K562 (cell line): ENCODE data around the gene MBNL1. TPM values are rescaled to one million over a fixed set of nuclear protein-coding genes. Genes with fewer than 3 reads are reported as not detected.
A peak's percentile ranks its signal among the peaks of the same experiment; 100 is the strongest.

Experiments used
- ATAC-seq: fragments of 200-7000 bp; cut with Tn5 transposase; 3 replicates; pipeline ENCODE4 v1.9.1; 2020; ENCODE audit warnings: moderate library complexity
- BruUV-seq: library from RNA; stranded (reverse); fragments of 400-500 nt; replicated peaks from 2 replicates; lab custom pipeline; 2021; lab: Mats Ljungman, UMichigan
- CTCF ChIA-PET: fragments of 300-600 bp; formaldehyde crosslinking; extraction: SDS; loops from one replicate; lab custom pipeline; 2021; ENCODE audit warnings: low intra/inter-chr PET ratio; lab: Yijun Ruan, JAX
- POLR2A ChIA-PET: fragments of 300-600, 350-650 bp; sonication (Branson Sonifier 250); formaldehyde crosslinking; extraction: SDS; loops from one replicate; lab custom pipeline; 2021; ENCODE audit warnings: antibody characterized with exemption, inconsistent platforms; lab: Yijun Ruan, JAX
- DNase-seq, 4 experiments: peaks; one replicate each; pipeline versions ENCODE4 v3.0.0 to v3.0.0-alpha.2; 2011 to 2018; ENCODE audit warnings: low spot score in 3 of 4, mixed read lengths in 3 of 4; ENCODE audit errors: extremely low read depth in 1 of 4
- FAIRE-seq: peaks from 2 replicates; lab custom pipeline; 2011; peaks lifted over from hg19 to GRCh38; lab: Jason Lieb, UNC
- H2AFZ ChIP-seq: 2 replicates; pipeline ENCODE4 v1.6.0; 2011; ENCODE audit warnings: low read depth, low read length, control low read depth, inconsistent platforms
- H3K27ac ChIP-seq: fragments of 200-600 bp; 3 replicates; pipeline ENCODE4 v1.8.0; 2011; ENCODE audit warnings: low read depth, mild to moderate bottlenecking, control low read depth, inconsistent platforms, low read length, moderate library complexity, mixed read lengths; ENCODE audit errors: extremely low read depth
- H3K27me3 ChIP-seq, 2 experiments: fragments of 300-600 bp in 1 of 2; 2 replicates in 1 of 2; 3 replicates in 1 of 2; pipeline versions ENCODE4 v1.6.0 to v1.8.0; 2011; ENCODE audit warnings: inconsistent platforms in 2 of 2, low read length in 2 of 2, mild to moderate bottlenecking in 1 of 2, mixed read lengths in 1 of 2, moderate library complexity in 1 of 2; ENCODE audit not compliant: control insufficient read depth in 2 of 2, insufficient read depth in 2 of 2
- H3K36me3 ChIP-seq: fragments of 300-600 bp; 3 replicates; pipeline ENCODE4 v1.8.0; 2011; ENCODE audit warnings: mild to moderate bottlenecking, low read length, inconsistent platforms; ENCODE audit not compliant: control insufficient read depth, insufficient read depth
- H3K4me1 ChIP-seq, 2 experiments: fragments of 200-600 bp in 1 of 2; replicated peaks in 1 of 2; 2 replicates in 1 of 2; 3 replicates in 1 of 2; pipeline versions ENCODE4 v1.5.1 to v1.8.0; 2011; ENCODE audit warnings: inconsistent platforms in 2 of 2, low read length in 2 of 2, mild to moderate bottlenecking in 1 of 2, mixed read lengths in 1 of 2, moderate library complexity in 1 of 2; ENCODE audit not compliant: control insufficient read depth in 2 of 2, insufficient read depth in 2 of 2
- H3K4me2 ChIP-seq: 2 replicates; pipeline ENCODE4 v1.6.1; 2011; ENCODE audit warnings: low read length, control low read depth, inconsistent platforms, mixed read lengths; ENCODE audit not compliant: insufficient read depth
- H3K4me3 ChIP-seq: fragments of 200-600 bp; sonication (generic), shearing (Covaris generic); 2 replicates; pipeline ENCODE4 v1.5.1; 2016; ENCODE audit warnings: control low read depth, inconsistent platforms
- H3K79me2 ChIP-seq: fragments of 200-600 bp; 3 replicates; pipeline ENCODE4 v1.8.0; 2011; ENCODE audit warnings: low read length, inconsistent platforms; ENCODE audit not compliant: control insufficient read depth, insufficient read depth
- H3K9ac ChIP-seq, 2 experiments: 2 replicates each; pipeline versions ENCODE4 v1.6.0 to v1.6.1; 2011; ENCODE audit warnings: low read depth in 2 of 2, low read length in 2 of 2, control low read depth in 1 of 2, inconsistent platforms in 1 of 2, mild to moderate bottlenecking in 1 of 2, mixed read lengths in 1 of 2; ENCODE audit not compliant: insufficient read depth in 1 of 2
- H3K9me1 ChIP-seq: one replicate; pipeline ENCODE4 v1.6.0; 2011; ENCODE audit warnings: inconsistent platforms, mild to moderate bottlenecking, low read length, moderate library complexity; ENCODE audit not compliant: control insufficient read depth, insufficient read depth
- H3K9me3 ChIP-seq: replicated peaks from 2 replicates; pipeline ENCODE4 v1.5.1; 2011; ENCODE audit warnings: low read depth, low read length, inconsistent platforms; ENCODE audit not compliant: control insufficient read depth, insufficient read depth
- H4K20me1 ChIP-seq: replicated peaks from 2 replicates; pipeline ENCODE4 v1.6.1; 2011; ENCODE audit warnings: low read length, inconsistent platforms, mixed read lengths; ENCODE audit not compliant: control insufficient read depth, insufficient read depth
- ASH1L ChIP-seq: fragments of 450-650 bp; IDR thresholded peaks from 2 replicates; pipeline ENCODE4 v1.6.1; 2018; ENCODE audit warnings: borderline replicate concordance, mild to moderate bottlenecking, low read depth; ENCODE audit not compliant: partially characterized antibody
- ERF ChIP-seq: fragments of 450-650 bp; formaldehyde crosslinking; IDR thresholded peaks from 2 replicates; pipeline ENCODE4 v1.4.0; 2020; ENCODE audit warnings: mild to moderate bottlenecking, mixed read lengths
- MEF2D ChIP-seq: conservative IDR thresholded peaks from 2 replicates; pipeline ENCODE4 v1.6.1; 2016; ENCODE audit warnings: low read depth, missing genetic modification characterization, missing compliant biosample characterization
- MIER1 ChIP-seq: fragments of 450-650 bp; IDR thresholded peaks from 2 replicates; pipeline ENCODE4 v1.6.1; 2016; ENCODE audit warnings: antibody characterized with exemption, mild to moderate bottlenecking, low read depth
- NR1H2 ChIP-seq: sonication (generic); formaldehyde crosslinking; IDR thresholded peaks from 2 replicates; pipeline ENCODE4 v1.4.0; 2020; ENCODE audit warnings: mild to moderate bottlenecking, missing genetic modification reagents
- SRF ChIP-seq, 2 experiments: fragments of 250-450, 450-650 bp in 1 of 2; sonication (Bioruptor Pico) in 1 of 2; sonication (generic) in 1 of 2; formaldehyde crosslinking; IDR thresholded peaks; 2 replicates each; pipeline versions ENCODE4 v1.5.0 to v1.5.1; 2020 to 2022; ENCODE audit warnings: mild to moderate bottlenecking in 1 of 2, missing genetic modification reagents in 1 of 2
- U2AF2 ChIP-seq: fragments of 200-400 bp; formaldehyde crosslinking; optimal IDR thresholded peaks from 2 replicates; pipeline ENCODE3; 2017; ENCODE audit warnings: low read depth, mild to moderate bottlenecking, low read length
- ZC3H8 ChIP-seq: fragments of 450-650 bp; IDR thresholded peaks from 2 replicates; pipeline ENCODE4 v1.6.1; 2017
- WGBS: fragments of 100-300 bp; shearing (Covaris generic); methylation state at CpG from one replicate; pipeline ENCODE4 v1.1.6; 2016; ENCODE audit warnings: low coverage, mixed read lengths; ENCODE audit not compliant: insufficient coverage; ENCODE audit errors: missing lambda C conversion rate; 5-methylcytosine and 5-hydroxymethylcytosine counted together
- in situ Hi-C: fragments of 300-500 bp; cut with MboI; formaldehyde crosslinking; loops from 4 replicates; pipeline ENCODE4 v1.15.0; 2018; ENCODE audit warnings: inconsistent platforms, mixed read lengths
- intact Hi-C: fragments of 100-400 bp; cut with micrococcal nuclease; formaldehyde crosslinking; loops from 2 replicates; pipeline ENCODE4 v1.14.2; 2022
- polyA plus RNA-seq, 8 experiments: library from polyadenylated mRNA; depleted of rRNA in 4 of 8; stranded (reverse) in 5 of 8; unstranded in 3 of 8; fragments of >200 nt; fragmentation: Nextera tagmentation in 2 of 8; fragmentation: Illumina TruSeq in 1 of 8; extraction: Ambion mirVana in 2 of 8; extraction: Trizol in 1 of 8; gene quantifications; 2 replicates each; pipeline versions ENCODE4 v1.2.1 to v1.2.3, GENCODE V29; 2011 to 2014; ENCODE audit warnings: inconsistent platforms in 1 of 8, missing spikeins in 1 of 8
- total RNA-seq, 7 experiments: library from RNA; depleted of rRNA in 6 of 7; stranded (reverse); fragments of >200 nt in 6 of 7; fragmentation: Illumina TruSeq in 2 of 7; extraction: Trizol in 2 of 7; gene quantifications; 2 replicates each; pipeline versions ENCODE4 v1.2.1 to v1.2.3, GENCODE V29; 2011 to 2021; ENCODE audit warnings: low replicate concordance in 1 of 7
- TF ChIP-seq, protein P1 (sequence below): sonication (generic); formaldehyde crosslinking; IDR thresholded peaks from 2 replicates; pipeline ENCODE4 v1.8.0; 2022; ENCODE audit warnings: missing genetic modification reagents, mild to moderate bottlenecking, moderate library complexity, borderline replicate concordance
- TF ChIP-seq, protein P2 (sequence below): fragments of 200-800 bp; sonication (Bioruptor generic); IDR thresholded peaks from 2 replicates; pipeline ENCODE4 v1.6.1; 2016; ENCODE audit warnings: missing genetic modification characterization, missing compliant biosample characterization

Gene MBNL1
- total and polyA plus RNA-seq, 9 of the 15 experiments (the other 6 are each of a cell fraction or from before 2014, with no cell fraction given) = 70.3 to 243 (median 220) TPM

DNA sequence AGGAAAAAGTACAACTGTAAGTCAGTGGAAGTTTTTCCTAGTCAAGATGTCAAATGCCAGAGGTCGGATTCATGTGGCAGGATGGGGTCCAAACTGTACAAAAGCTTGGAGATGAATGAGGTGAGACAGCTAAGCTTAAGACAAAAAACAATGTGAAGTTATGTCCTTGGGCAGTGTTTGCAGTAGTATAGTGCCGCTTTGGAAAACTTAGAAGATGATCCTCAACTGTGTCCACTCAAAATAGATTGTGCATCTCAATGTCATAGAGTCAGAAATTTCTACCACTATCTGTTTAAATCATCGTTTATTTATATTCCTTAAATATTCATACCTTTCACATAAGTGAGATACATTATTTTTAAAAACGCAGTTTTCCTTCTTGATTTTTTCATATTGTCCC is 77.3 kb downstream of the MBNL1 start:
- Histone ChIP-seq H3K79me2 (peaks cover 100% of the 10 kb centered on the region), H3K9me1 (no peaks in the 10 kb centered on the region), H3K4me2 (no peak overlapping the region), H2AFZ (no peak overlapping the region), H3K9ac (no peak overlapping the region), H4K20me1 (no peaks in the 10 kb centered on the region), H3K36me3 (peaks cover 68% of the 10 kb centered on the region), H3K27ac (peak overlapping the region; percentile 10; the same call in 1 of the 3 replicates), H3K4me3 (no peak overlapping the region), H3K4me1 (peaks cover 3 to 21% of the 10 kb centered on the region in 2 experiments; a peak in 3 of 5 replicates), H3K9me3 (no peaks in the 10 kb centered on the region), H3K27me3 (no peaks in the 10 kb centered on the region)
- TF ChIP-seq NR1H2 (CRISPR knock-in tag) (no peak), ERF (CRISPR knock-in tag) (no peak), MEF2D (tag) (no peak), MIER1 (no peak), ZC3H8 (no peak), SRF (CRISPR knock-in tag; IDR thresholded peaks at IDR 0.05) (no peak), ASH1L (no peak), U2AF2 (no peak)
- TF ChIP-seq, protein P1, sequence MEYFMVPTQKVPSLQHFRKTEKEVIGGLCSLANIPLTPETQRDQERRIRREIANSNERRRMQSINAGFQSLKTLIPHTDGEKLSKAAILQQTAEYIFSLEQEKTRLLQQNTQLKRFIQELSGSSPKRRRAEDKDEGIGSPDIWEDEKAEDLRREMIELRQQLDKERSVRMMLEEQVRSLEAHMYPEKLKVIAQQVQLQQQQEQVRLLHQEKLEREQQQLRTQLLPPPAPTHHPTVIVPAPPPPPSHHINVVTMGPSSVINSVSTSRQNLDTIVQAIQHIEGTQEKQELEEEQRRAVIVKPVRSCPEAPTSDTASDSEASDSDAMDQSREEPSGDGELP = no peak
- TF ChIP-seq, protein P2, sequence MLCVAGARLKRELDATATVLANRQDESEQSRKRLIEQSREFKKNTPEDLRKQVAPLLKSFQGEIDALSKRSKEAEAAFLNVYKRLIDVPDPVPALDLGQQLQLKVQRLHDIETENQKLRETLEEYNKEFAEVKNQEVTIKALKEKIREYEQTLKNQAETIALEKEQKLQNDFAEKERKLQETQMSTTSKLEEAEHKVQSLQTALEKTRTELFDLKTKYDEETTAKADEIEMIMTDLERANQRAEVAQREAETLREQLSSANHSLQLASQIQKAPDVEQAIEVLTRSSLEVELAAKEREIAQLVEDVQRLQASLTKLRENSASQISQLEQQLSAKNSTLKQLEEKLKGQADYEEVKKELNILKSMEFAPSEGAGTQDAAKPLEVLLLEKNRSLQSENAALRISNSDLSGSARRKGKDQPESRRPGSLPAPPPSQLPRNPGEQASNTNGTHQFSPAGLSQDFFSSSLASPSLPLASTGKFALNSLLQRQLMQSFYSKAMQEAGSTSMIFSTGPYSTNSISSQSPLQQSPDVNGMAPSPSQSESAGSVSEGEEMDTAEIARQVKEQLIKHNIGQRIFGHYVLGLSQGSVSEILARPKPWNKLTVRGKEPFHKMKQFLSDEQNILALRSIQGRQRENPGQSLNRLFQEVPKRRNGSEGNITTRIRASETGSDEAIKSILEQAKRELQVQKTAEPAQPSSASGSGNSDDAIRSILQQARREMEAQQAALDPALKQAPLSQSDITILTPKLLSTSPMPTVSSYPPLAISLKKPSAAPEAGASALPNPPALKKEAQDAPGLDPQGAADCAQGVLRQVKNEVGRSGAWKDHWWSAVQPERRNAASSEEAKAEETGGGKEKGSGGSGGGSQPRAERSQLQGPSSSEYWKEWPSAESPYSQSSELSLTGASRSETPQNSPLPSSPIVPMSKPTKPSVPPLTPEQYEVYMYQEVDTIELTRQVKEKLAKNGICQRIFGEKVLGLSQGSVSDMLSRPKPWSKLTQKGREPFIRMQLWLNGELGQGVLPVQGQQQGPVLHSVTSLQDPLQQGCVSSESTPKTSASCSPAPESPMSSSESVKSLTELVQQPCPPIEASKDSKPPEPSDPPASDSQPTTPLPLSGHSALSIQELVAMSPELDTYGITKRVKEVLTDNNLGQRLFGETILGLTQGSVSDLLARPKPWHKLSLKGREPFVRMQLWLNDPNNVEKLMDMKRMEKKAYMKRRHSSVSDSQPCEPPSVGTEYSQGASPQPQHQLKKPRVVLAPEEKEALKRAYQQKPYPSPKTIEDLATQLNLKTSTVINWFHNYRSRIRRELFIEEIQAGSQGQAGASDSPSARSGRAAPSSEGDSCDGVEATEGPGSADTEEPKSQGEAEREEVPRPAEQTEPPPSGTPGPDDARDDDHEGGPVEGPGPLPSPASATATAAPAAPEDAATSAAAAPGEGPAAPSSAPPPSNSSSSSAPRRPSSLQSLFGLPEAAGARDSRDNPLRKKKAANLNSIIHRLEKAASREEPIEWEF = no peak
- no TSS peak for BruUV-seq
- FAIRE-seq (no peak), DNase-seq (no peak), ATAC-seq (no peak)
- ChIA-PET CTCF (interaction anchor here (1.1 kb wide), 1 partner anchor 14 kb away, joined by 3 read pairs; no protein-coding TSS in a partner anchor), POLR2A (interaction anchor here (0.9 to 1.1 kb wide), 3 partner anchors 11 to 33 kb away, joined by 3 read pairs; no protein-coding TSS in a partner anchor)
- intact Hi-C loops (no loop called here), in situ Hi-C loops (no loop called here)
- WGBS = 79% methylated on average over 4 of the region's 4 CpGs
